Lung (tissue), 12 donors: Measurements from ENCODE around the gene ALDH1B1. TPM values are rescaled to one million over a fixed set of nuclear protein-coding genes. Genes with fewer than 3 reads are reported as not detected.

ENCODE experiments used
- ATAC-seq: fragments of 200-7000 bp; cut with Tn5 transposase; one replicate; pipeline ENCODE4 v1.9.1; 2020; ENCODE audit warnings: moderate number of reproducible peaks; ENCODE audit not compliant: insufficient read depth, low FRiP score
- DNase-seq, 3 donors: peaks; one replicate each; pipeline ENCODE4 v3.0.0-alpha.2; 2013 to 2017
- H3K27ac ChIP-seq, 2 donors: one replicate each; pipeline ENCODE4 v1.5.1; 2013; ENCODE audit warnings: mild to moderate bottlenecking in 2 of 2, moderate library complexity in 2 of 2, control low read depth in 1 of 2, inconsistent platforms in 1 of 2, low read depth in 1 of 2, low read length in 1 of 2
- H3K27me3 ChIP-seq, 3 donors: one replicate each; pipeline ENCODE4 v1.5.1; 2013; ENCODE audit warnings: low read length in 2 of 3; ENCODE audit not compliant: control insufficient read depth in 3 of 3, insufficient read depth in 3 of 3
- H3K36me3 ChIP-seq, 4 donors: one replicate each; pipeline ENCODE4 v1.5.1; 2013; ENCODE audit warnings: low read length in 4 of 4, mild to moderate bottlenecking in 1 of 4, moderate library complexity in 1 of 4; ENCODE audit not compliant: control insufficient read depth in 4 of 4, insufficient read depth in 4 of 4
- H3K4me1 ChIP-seq, 5 donors: one replicate each; pipeline ENCODE4 v1.5.1; 2013; ENCODE audit warnings: low read length in 5 of 5, mild to moderate bottlenecking in 2 of 5, moderate library complexity in 1 of 5; ENCODE audit not compliant: control insufficient read depth in 5 of 5, insufficient read depth in 5 of 5
- H3K4me3 ChIP-seq: one replicate; pipeline ENCODE4 v1.5.1; 2013; ENCODE audit warnings: mild to moderate bottlenecking, control low read depth, moderate library complexity
- H3K9ac ChIP-seq, 2 donors: one replicate each; pipeline ENCODE4 v1.5.1; 2013; ENCODE audit warnings: low read length in 2 of 2, control low read depth in 1 of 2; ENCODE audit not compliant: insufficient read depth in 1 of 2
- H3K9me3 ChIP-seq, 4 donors: one replicate each; pipeline ENCODE4 v1.5.1; 2013; ENCODE audit warnings: low read length in 3 of 4, mild to moderate bottlenecking in 1 of 4, moderate library complexity in 1 of 4; ENCODE audit not compliant: control insufficient read depth in 4 of 4, insufficient read depth in 3 of 4
- CTCF ChIP-seq: IDR thresholded peaks from 2 replicates; pipeline ENCODE4 v1.5.1; 2012; ENCODE audit warnings: mild to moderate bottlenecking; ENCODE audit errors: control extremely low read depth, extremely low read depth
- WGBS, 2 donors: extraction: QIAGEN DNeasy Blood & Tissue Kit; methylation state at CpG; one replicate each; pipeline ENCODE4 v1.1.7; 2013; 5-methylcytosine and 5-hydroxymethylcytosine counted together
- polyA plus RNA-seq, 2 donors: library from polyadenylated mRNA; stranded (reverse); fragments of 200-250 nt; gene quantifications; one replicate each; pipeline ENCODE4 v1.2.1, GENCODE V29; 2013
- total RNA-seq, 2 donors: library from RNA; depleted of rRNA in 1 of 2; stranded (reverse); fragments of >200 nt in 1 of 2; gene quantifications; one replicate each; pipeline ENCODE4 v1.2.1, GENCODE V29; 2014 to 2021
- donor health status: control.
- donor health status: control.
- donor health status: Bipolar disorder and iron deficiency.
- donor health status: healthy.
- donor health status: DM: yes; HTN: yes; CAD: no.

Gene ALDH1B1
- total and polyA plus RNA-seq, 4 donors, result 6.4 to 21.1 (median 12.0) TPM

- H3K4me1 ChIP-seq, result no peaks in the 10 kb centered on the region
- peaks cover 0 to 7% (median 0%) of the 10 kb centered on the region in 3 donors for H3K27me3 ChIP-seq
- DNase-seq, result no peak
- WGBS, 2 donors, result 77% methylated on average over 6 of the region's 6 CpGs
- no peak overlapping the region for H3K4me3 ChIP-seq
- H3K27ac ChIP-seq, result no peak overlapping the region
- H3K36me3 ChIP-seq, result peaks cover 0 to 8% (median 3%) of the 10 kb centered on the region in 4 donors
- H3K9ac ChIP-seq, result no peak overlapping the region
- peaks cover 0 to under 1% (median 0%) of the 10 kb centered on the region in 4 donors for H3K9me3 ChIP-seq
- ATAC-seq, result no peak
- no peak for TF ChIP-seq CTCF
Observed at GRCh38 chr9:38401994-38402393, 9.5 kb downstream of the ALDH1B1 start.

GRCh38 chr9:38404314-38404713, 11.8 kb downstream of the ALDH1B1 start:
- H3K4me1 ChIP-seq, result no peaks in the 10 kb centered on the region
- no peaks in the 10 kb centered on the region for H3K36me3 ChIP-seq
- ATAC-seq, result no peak
- no peaks in the 10 kb centered on the region for H3K9me3 ChIP-seq
- no peak for TF ChIP-seq CTCF
- no peak overlapping the region for H3K9ac ChIP-seq
- H3K27me3 ChIP-seq, result peaks cover 0 to 7% (median 0%) of the 10 kb centered on the region in 3 donors
- no peak overlapping the region for H3K27ac ChIP-seq
- DNase-seq, result no peak
- no peak overlapping the region for H3K4me3 ChIP-seq
- WGBS, 2 donors, result 61 to 62% methylated on average over 6 of the region's 6 CpGs

- no peak overlapping the region for H3K27ac ChIP-seq
- WGBS, 2 donors, result 72 to 77% methylated on average over 3 of the region's 3 CpGs
Observed at GRCh38 chr9:38405785-38406184, 13.3 kb downstream of the ALDH1B1 start.

More at GRCh38 chr9:38405785-38406184, 13.3 kb downstream of the ALDH1B1 start:
- no peaks in the 10 kb centered on the region for H3K4me1 ChIP-seq
- no peak for ATAC-seq
- H3K4me3 ChIP-seq, result no peak overlapping the region
- no peak for DNase-seq
- H3K9ac ChIP-seq, result no peak overlapping the region
- no peaks in the 10 kb centered on the region for H3K9me3 ChIP-seq
- no peak for TF ChIP-seq CTCF
- peaks cover 0 to 7% (median 0%) of the 10 kb centered on the region in 3 donors for H3K27me3 ChIP-seq
- no peaks in the 10 kb centered on the region for H3K36me3 ChIP-seq
